Esophagus muscularis mucosa (tissue), 4 donors: ENCODE data around the gene ZDHHC19. TPM values are rescaled to one million over a fixed set of nuclear protein-coding genes. Genes with fewer than 3 reads are reported as not detected.
"Not testable (repeated sequence)": the region's sequence is repeated elsewhere in the genome, so short reads cannot be mapped to it uniquely, and the experiment has no call there.

ENCODE experiments used
- DNase-seq: peaks from one replicate; pipeline ENCODE4 v3.0.0-alpha.2; 2017; ENCODE audit errors: extremely low spot score
- H3K27ac ChIP-seq, 4 donors: fragments of 200-600 bp; sonication (generic); replicated peaks in 1 of 4; 1 replicate in 3 of 4; 2 replicates in 1 of 4; pipeline ENCODE4 v1.5.1; 2016 to 2019; ENCODE audit warnings: mild to moderate bottlenecking in 1 of 4
- H3K27me3 ChIP-seq, 4 donors: fragments of 200-600 bp; sonication (generic); one replicate each; pipeline versions ENCODE4 v1.5.1 to v1.6.0; 2016 to 2019
- H3K36me3 ChIP-seq, 4 donors: fragments of 200-600 bp; sonication (generic); one replicate each; pipeline ENCODE4 v1.5.1; 2016 to 2019
- H3K4me1 ChIP-seq, 4 donors: fragments of 200-600 bp; sonication (generic); one replicate each; pipeline ENCODE4 v1.5.1; 2016 to 2019
- H3K4me3 ChIP-seq, 4 donors: fragments of 200-600 bp; sonication (generic); 1 replicate in 2 of 4; 2 replicates in 2 of 4; pipeline ENCODE4 v1.5.1; 2016 to 2019; ENCODE audit warnings: mild to moderate bottlenecking in 4 of 4, moderate library complexity in 1 of 4
- H3K9me3 ChIP-seq, 4 donors: fragments of 200-600 bp; sonication (generic); 1 replicate in 3 of 4; 2 replicates in 1 of 4; pipeline ENCODE4 v1.5.1; 2016 to 2019
- CTCF ChIP-seq, 3 experiments: fragments of 200-600 bp in 2 of 3; fragments of 450-650 bp in 1 of 3; sonication (generic) in 2 of 3; IDR thresholded peaks; one replicate each; pipeline ENCODE4 v1.5.1; 2017 to 2019; ENCODE audit warnings: antibody characterized with exemption in 3 of 3, mild to moderate bottlenecking in 2 of 3, moderate library complexity in 1 of 3
- EP300 ChIP-seq: sonication (generic); formaldehyde crosslinking; IDR thresholded peaks from one replicate; pipeline ENCODE4 v1.6.1; 2017; ENCODE audit warnings: antibody characterized with exemption
- POLR2A ChIP-seq: fragments of 450-650 bp; IDR thresholded peaks from one replicate; pipeline ENCODE4 v1.6.1; 2017; ENCODE audit warnings: antibody characterized with exemption, moderate library complexity, mild to moderate bottlenecking, low read depth
- POLR2AphosphoS5 ChIP-seq, 2 donors: sonication (generic); formaldehyde crosslinking; IDR thresholded peaks; one replicate each; pipeline ENCODE4 v1.6.1; 2017; ENCODE audit warnings: antibody characterized with exemption in 2 of 2
- WGBS: methylation state at CpG from one replicate; pipeline ENCODE4 v1.1.5; 2018; 5-methylcytosine and 5-hydroxymethylcytosine counted together
- intact Hi-C: fragments of 100-400 bp; cut with DNase I; formaldehyde crosslinking; loops from one replicate; pipeline ENCODE4 v1.15.1; 2023
- total RNA-seq, 4 donors: library from RNA; depleted of rRNA; stranded (reverse); fragments of >200 nt; gene quantifications; one replicate each; pipeline versions ENCODE4 v1.1.0 to v1.2.1, GENCODE V29; 2016

The ZDHHC19 gene
- total RNA-seq, 4 donors from 2014 or later: not detected

DNA sequence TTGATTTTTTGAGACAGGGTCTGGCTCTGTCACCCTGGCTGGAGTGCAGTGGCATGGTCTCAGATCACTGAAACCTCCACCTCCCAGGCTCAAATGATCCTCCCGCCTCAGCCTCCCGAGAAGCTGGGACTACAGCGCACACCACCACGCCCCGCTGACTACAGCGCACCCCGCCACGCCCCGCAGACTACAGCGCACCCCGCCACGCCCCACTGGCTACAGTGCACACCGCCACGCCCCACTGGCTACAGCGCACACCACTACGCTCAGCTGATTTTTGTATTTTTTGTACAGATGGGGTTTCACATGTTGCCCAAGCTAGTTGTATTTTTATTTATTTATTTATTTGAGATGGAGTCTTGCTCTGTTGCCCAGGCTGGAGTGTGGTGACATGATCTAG lies 40.7 kb upstream of the ZDHHC19 start:
- no peaks in the 10 kb centered on the region for H3K27me3 ChIP-seq
- intact Hi-C loops: loop anchor here (2.0 kb wide), 1 partner anchor 267 kb away; no protein-coding TSS in a partner anchor

GRCh38 chr3:196246612-196247308 lies 35.6 kb upstream of the ZDHHC19 start:
- Histone ChIP-seq H3K9me3 (no peaks in the 10 kb centered on the region), H3K4me3 (no peak overlapping the region), H3K27me3 (no peaks in the 10 kb centered on the region), H3K4me1 (no peaks in the 10 kb centered on the region), H3K36me3 (peaks cover 32 to 57% (median 48%) of the 10 kb centered on the region in 4 donors), H3K27ac (no peak overlapping the region)
- 87% methylated on average over 11 of the region's 13 CpGs for WGBS
- no peak for DNase-seq
- no peak for TF ChIP-seq CTCF (IDR thresholded peaks at IDR 0.05)
- TF ChIP-seq POLR2AphosphoS5 (IDR thresholded peaks at IDR 0.05): no peak
- TF ChIP-seq POLR2A: no peak
- TF ChIP-seq EP300: no peak
- intact Hi-C loops: no loop called here

More for the DNA sequence above, 40.7 kb upstream of the ZDHHC19 start:
- Histone ChIP-seq H3K4me3 (no peak overlapping the region), H3K27ac (no peak overlapping the region), H3K4me1 (no peaks in the 10 kb centered on the region), H3K36me3 (peaks cover 25 to 50% (median 35%) of the 10 kb centered on the region in 4 donors), H3K9me3 (no peaks in the 10 kb centered on the region)
- DNase-seq: no peak
- TF ChIP-seq POLR2A (no peak), POLR2AphosphoS5 (IDR thresholded peaks at IDR 0.05) (no peak), EP300 (no peak), CTCF (IDR thresholded peaks at IDR 0.05) (no peak)
- 95% methylated on average over 16 of the region's 16 CpGs for WGBS

DNA sequence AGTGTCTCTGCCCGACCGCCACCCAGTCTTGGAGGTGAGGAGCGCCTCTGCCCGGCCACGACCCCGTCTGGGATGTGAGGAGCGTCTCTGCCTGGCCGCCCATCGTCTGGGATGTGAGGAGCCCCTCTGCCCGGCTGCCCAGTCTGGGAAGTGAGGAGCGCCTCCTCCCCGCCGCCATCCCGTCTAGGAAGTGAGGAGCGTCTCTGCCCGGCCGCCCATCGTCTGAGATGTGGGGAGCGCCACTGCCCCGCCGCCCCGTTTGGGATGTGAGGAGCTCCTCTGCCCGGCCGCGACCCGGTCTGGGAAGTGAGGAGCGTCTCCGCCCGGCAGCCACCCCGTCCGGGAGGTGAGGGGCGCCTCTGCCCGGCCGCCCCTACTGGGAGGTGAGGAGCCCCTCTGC lies 33.0 kb upstream of the ZDHHC19 start:
- H3K27ac ChIP-seq, H3K9me3 ChIP-seq, H3K4me3 ChIP-seq, DNase-seq, H3K4me1 ChIP-seq, intact Hi-C loops, H3K27me3 ChIP-seq: not testable (repeated sequence)
- peaks cover 53 to 83% (median 72%) of the 10 kb centered on the region in 4 donors for H3K36me3 ChIP-seq
- 92% methylated on average over 15 of the region's 34 CpGs for WGBS

GRCh38 chr3:196241704-196242103 lies 30.5 kb upstream of the ZDHHC19 start:
- Histone ChIP-seq H3K36me3 (peaks cover 64 to 87% (median 82%) of the 10 kb centered on the region in 4 donors), H3K27ac (no peak overlapping the region), H3K27me3 (no peaks in the 10 kb centered on the region), H3K4me3 (no peak overlapping the region), H3K9me3 (no peaks in the 10 kb centered on the region), H3K4me1 (no peaks in the 10 kb centered on the region)
- intact Hi-C loops: no loop called here
- no peak for DNase-seq
- TF ChIP-seq POLR2A (no peak), CTCF (IDR thresholded peaks at IDR 0.05) (no peak), EP300 (no peak), POLR2AphosphoS5 (IDR thresholded peaks at IDR 0.05) (no peak)
- 73% methylated on average over 8 of the region's 8 CpGs for WGBS

- WGBS: 94% methylated on average over 4 of the region's 4 CpGs
- no peak for DNase-seq
- Histone ChIP-seq H3K4me1 (no peaks in the 10 kb centered on the region), H3K36me3 (peaks cover 54 to 75% (median 72%) of the 10 kb centered on the region in 4 donors), H3K27ac (no peak overlapping the region), H3K4me3 (no peak overlapping the region), H3K27me3 (no peaks in the 10 kb centered on the region), H3K9me3 (no peaks in the 10 kb centered on the region)
- intact Hi-C loops: no loop called here
- TF ChIP-seq POLR2AphosphoS5 (IDR thresholded peaks at IDR 0.05) (no peak), POLR2A (no peak), EP300 (no peak), CTCF (IDR thresholded peaks at IDR 0.05) (no peak)
Measured at GRCh38 chr3:196240424-196240823, 29.2 kb upstream of the ZDHHC19 start.
